Measurements from ENCODE around the gene GFRA1. TPM values are rescaled to one million over a fixed set of nuclear protein-coding genes. Genes with fewer than 3 reads are reported as not detected.
A peak's percentile ranks its signal among the peaks of the same experiment; 100 is the strongest.

GFRA1 gene
- total and polyA plus RNA-seq, 11 donors = 0.76 to 18.6 (median 1.4) TPM

DNA sequence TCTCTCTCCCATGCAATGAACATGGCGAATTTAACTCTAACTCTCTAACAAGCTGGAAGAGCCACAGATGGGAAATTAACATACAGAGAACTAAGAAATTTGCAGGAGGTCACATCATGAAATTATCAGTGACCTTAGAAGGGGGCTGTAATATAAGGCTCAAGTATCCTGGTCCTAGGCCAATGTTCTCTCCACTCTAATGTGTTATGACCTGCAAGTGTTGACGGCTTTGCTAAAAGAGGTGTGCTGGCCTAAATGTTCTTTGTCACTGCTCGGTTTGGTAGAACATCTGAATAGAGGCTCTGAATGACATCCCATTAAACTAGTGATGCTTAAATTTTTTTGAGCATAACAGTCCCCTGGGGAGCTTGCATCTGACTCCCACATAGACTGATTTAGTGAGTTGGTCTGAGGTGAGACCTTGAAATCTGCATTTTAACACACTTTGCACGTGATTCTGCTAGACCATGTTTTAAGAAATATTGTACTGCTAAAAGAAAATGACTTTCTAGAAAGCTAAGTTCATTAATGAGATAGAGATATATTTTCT is 129.3 kb downstream of the GFRA1 start:
- Histone ChIP-seq H3K36me3 (no peaks in the 10 kb centered on the region), H3K4me3 (no peak overlapping the region), H3K27me3 (no peaks in the 10 kb centered on the region), H3K27ac (no peak overlapping the region), H3K9me3 (no peaks in the 10 kb centered on the region), H3K4me1 (peaks cover 0 to 7% (median 0%) of the 10 kb centered on the region in 12 donors)
- WGBS, 4 donors = 56 to 68% (median 63%) methylated on average over 4 of the region's 4 CpGs
- ATAC-seq = peak in 3 of 4 donors; percentile 32 to 53 (median 51)
- no peak for TF ChIP-seq POLR2A (IDR thresholded peaks at IDR 0.05)
- TF ChIP-seq, protein P1, sequence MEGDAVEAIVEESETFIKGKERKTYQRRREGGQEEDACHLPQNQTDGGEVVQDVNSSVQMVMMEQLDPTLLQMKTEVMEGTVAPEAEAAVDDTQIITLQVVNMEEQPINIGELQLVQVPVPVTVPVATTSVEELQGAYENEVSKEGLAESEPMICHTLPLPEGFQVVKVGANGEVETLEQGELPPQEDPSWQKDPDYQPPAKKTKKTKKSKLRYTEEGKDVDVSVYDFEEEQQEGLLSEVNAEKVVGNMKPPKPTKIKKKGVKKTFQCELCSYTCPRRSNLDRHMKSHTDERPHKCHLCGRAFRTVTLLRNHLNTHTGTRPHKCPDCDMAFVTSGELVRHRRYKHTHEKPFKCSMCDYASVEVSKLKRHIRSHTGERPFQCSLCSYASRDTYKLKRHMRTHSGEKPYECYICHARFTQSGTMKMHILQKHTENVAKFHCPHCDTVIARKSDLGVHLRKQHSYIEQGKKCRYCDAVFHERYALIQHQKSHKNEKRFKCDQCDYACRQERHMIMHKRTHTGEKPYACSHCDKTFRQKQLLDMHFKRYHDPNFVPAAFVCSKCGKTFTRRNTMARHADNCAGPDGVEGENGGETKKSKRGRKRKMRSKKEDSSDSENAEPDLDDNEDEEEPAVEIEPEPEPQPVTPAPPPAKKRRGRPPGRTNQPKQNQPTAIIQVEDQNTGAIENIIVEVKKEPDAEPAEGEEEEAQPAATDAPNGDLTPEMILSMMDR (IDR thresholded peaks at IDR 0.05) = no peak
- intact Hi-C loops (cut with DNase I) = loop anchor here in 1 of 10 donors (2.0 kb wide), 1 partner anchor 13 kb away; no protein-coding TSS in a partner anchor
- DNase-seq = no peak

DNA sequence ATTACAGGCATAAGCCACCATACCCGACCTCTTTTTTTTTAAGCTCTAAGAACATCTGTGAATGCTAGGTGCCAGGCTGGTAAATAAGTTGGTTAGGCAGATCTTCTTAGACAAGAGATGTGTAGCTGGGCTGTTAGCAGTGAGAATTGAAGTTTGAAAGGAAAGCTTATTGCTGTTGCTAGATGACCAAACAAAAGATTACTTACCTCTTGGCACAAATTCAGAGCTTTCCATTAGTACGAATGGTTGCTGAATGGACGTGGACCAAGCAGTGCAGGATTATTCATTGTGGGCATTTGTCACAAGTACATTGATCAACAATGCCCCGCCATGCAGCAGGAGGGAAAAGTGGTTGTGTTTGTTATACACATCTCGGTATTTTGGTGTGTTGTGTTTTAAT is 131.2 kb downstream of the GFRA1 start:
- intact Hi-C loops (cut with DNase I) = loop anchor here in 1 of 10 donors (2.0 kb wide), 1 partner anchor 15 kb away; no protein-coding TSS in a partner anchor
- Histone ChIP-seq H3K27ac (no peak overlapping the region), H3K4me3 (no peak overlapping the region), H3K27me3 (no peaks in the 10 kb centered on the region), H3K9me3 (no peaks in the 10 kb centered on the region), H3K36me3 (no peaks in the 10 kb centered on the region), H3K4me1 (peaks cover 0 to 3% (median 0%) of the 10 kb centered on the region in 12 donors)
- ATAC-seq (no peak), DNase-seq (no peak)
- no peak for TF ChIP-seq POLR2A (IDR thresholded peaks at IDR 0.05)
- TF ChIP-seq, protein P1 (IDR thresholded peaks at IDR 0.05) = no peak
- WGBS, 4 donors = 78 to 86% (median 81%) methylated on average over 5 of the region's 5 CpGs

DNA sequence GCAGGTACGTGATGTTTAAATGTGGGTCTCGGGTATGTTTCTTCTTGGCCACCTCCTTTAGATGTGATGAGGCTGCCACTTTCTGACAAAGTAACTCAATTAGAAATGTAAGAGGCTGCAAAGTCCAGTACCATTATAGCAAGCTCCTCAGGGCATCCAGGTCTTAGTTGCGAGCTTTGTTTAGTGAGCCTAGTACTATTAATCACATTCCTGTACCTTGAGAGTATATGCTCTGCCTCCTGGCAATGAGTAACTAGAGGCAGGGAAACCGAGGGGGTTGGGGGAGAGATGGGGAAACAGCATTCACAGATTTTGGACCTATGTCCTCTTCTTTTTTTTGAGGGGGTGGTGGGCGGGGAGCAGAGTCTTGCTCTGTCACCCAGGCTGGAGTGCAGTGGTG is 131.8 kb downstream of the GFRA1 start:
- intact Hi-C loops (cut with DNase I) = no loop called here
- Histone ChIP-seq H3K36me3 (no peaks in the 10 kb centered on the region), H3K4me3 (no peak overlapping the region), H3K4me1 (peaks cover 0 to 3% (median 0%) of the 10 kb centered on the region in 12 donors), H3K27ac (no peak overlapping the region), H3K27me3 (no peaks in the 10 kb centered on the region), H3K9me3 (no peaks in the 10 kb centered on the region)
- 84 to 88% (median 87%) methylated on average over 5 of the region's 5 CpGs for WGBS, 4 donors
- ATAC-seq (no peak), DNase-seq (no peak)
- TF ChIP-seq, protein P1 (IDR thresholded peaks at IDR 0.05) = no peak
- no peak for TF ChIP-seq POLR2A (IDR thresholded peaks at IDR 0.05)

DNA sequence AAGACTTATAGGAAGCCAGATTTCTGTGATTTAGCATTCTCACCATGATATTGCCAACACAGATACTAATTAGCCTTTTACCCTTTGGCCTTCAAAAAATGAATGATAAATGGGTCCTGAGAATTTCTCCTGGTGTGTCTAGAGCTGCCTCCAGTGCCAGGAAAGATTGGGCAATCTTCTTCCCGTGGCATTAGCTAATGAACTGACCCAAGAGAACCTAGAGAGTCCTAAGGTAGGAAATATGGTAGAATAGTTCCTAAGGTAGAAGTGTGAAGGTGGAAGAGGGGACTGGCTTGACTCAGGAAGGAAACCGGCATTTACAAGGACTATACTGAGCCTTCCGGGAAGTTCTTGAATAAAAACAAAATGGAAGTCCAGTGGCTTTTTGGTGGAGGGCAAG is 133.1 kb downstream of the GFRA1 start:
- ATAC-seq (no peak), DNase-seq (no peak)
- Histone ChIP-seq H3K27ac (no peak overlapping the region), H3K4me3 (no peak overlapping the region), H3K27me3 (no peaks in the 10 kb centered on the region), H3K36me3 (no peaks in the 10 kb centered on the region), H3K4me1 (peaks cover 0 to 3% (median 0%) of the 10 kb centered on the region in 12 donors), H3K9me3 (no peaks in the 10 kb centered on the region)
- intact Hi-C loops (cut with DNase I) = no loop called here
- 60 to 65% (median 63%) methylated on average over 3 of the region's 3 CpGs for WGBS, 4 donors
- TF ChIP-seq POLR2A (IDR thresholded peaks at IDR 0.05) = no peak
- TF ChIP-seq, protein P1 (IDR thresholded peaks at IDR 0.05) = no peak
